ENCODE results near the gene PNMA5. TPM values are rescaled to one million over a fixed set of nuclear protein-coding genes. Genes with fewer than 3 reads are reported as not detected.
A peak's percentile ranks its signal among the peaks of the same experiment; 100 is the strongest.

The PNMA5 gene
- polyA plus RNA-seq, 1 of the 3 experiments (the other 2 are of a cell fraction), result not detected

DNA sequence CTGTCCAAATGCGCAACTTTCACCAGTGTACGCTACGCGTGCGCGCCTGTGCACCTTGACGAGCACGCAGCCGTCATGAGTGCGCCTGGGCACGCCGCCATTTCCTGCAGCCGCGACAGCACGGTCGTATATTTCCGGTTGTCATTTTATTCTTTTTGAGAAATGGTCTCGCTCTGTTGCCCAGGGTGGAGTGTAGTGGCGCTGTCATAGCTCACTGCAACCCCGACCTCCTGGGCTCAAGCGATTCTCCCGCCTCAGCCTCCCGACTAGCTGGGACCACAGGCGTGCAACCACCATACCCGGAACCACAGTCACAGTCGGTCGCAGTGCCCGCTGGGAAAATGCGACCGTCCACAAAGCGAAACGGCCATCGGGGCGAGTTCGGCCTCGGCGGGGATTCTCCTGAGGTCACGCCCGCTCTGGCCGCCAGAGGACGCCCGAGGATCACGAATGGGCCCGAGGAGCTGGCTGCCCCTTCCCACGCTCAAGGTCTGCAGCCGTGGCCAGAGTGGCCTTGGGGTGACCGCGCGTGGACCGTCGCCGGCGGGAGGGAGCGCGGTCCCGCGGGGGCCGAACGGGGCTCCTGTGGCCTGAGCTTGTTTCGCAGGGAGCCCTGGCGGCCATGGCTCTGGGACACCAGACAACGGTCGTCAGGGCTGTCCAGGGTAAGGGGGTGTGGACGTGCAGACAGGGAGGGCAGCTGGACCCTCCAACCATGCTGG, 38.6 kb upstream of the PNMA5 start (continued):
- TF ChIP-seq, protein P1, sequence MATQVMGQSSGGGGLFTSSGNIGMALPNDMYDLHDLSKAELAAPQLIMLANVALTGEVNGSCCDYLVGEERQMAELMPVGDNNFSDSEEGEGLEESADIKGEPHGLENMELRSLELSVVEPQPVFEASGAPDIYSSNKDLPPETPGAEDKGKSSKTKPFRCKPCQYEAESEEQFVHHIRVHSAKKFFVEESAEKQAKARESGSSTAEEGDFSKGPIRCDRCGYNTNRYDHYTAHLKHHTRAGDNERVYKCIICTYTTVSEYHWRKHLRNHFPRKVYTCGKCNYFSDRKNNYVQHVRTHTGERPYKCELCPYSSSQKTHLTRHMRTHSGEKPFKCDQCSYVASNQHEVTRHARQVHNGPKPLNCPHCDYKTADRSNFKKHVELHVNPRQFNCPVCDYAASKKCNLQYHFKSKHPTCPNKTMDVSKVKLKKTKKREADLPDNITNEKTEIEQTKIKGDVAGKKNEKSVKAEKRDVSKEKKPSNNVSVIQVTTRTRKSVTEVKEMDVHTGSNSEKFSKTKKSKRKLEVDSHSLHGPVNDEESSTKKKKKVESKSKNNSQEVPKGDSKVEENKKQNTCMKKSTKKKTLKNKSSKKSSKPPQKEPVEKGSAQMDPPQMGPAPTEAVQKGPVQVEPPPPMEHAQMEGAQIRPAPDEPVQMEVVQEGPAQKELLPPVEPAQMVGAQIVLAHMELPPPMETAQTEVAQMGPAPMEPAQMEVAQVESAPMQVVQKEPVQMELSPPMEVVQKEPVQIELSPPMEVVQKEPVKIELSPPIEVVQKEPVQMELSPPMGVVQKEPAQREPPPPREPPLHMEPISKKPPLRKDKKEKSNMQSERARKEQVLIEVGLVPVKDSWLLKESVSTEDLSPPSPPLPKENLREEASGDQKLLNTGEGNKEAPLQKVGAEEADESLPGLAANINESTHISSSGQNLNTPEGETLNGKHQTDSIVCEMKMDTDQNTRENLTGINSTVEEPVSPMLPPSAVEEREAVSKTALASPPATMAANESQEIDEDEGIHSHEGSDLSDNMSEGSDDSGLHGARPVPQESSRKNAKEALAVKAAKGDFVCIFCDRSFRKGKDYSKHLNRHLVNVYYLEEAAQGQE (IDR thresholded peaks at IDR 0.05; ENCODE audit: low read depth, low read length), result no peak
- TF ChIP-seq POLR2AphosphoS5 (IDR thresholded peaks at IDR 0.05; ENCODE audit: low read depth, low read length) (no peak), RXRA (IDR thresholded peaks at IDR 0.05; ENCODE audit: borderline replicate concordance, low read depth) (no peak), TCF12 (IDR thresholded peaks at IDR 0.05) (no peak), FOXJ3 (CRISPR knock-in tag; IDR thresholded peaks at IDR 0.05) (0 out of 2 replicates have a peak, but pooled peaks have one; percentile 22), NRF1 (IDR thresholded peaks at IDR 0.05; ENCODE audit: low read depth, low read length) (no peak), SIN3A (IDR thresholded peaks at IDR 0.05; ENCODE audit: borderline replicate concordance, low read depth, low read length) (no peak)

GRCh38 chrX:153030801-153031200, 36.9 kb upstream of the PNMA5 start:
- peaks cover 22% of the 10 kb centered on the region for H3K27me3 ChIP-seq (ENCODE audit: insufficient read depth)
- TF ChIP-seq, protein P1 (IDR thresholded peaks at IDR 0.05; ENCODE audit: low read depth, low read length), result no peak
- TF ChIP-seq TEAD4 (IDR thresholded peaks at IDR 0.05; ENCODE audit: borderline replicate concordance, insufficient read depth) (no peak), GABPA (IDR thresholded peaks at IDR 0.05; ENCODE audit: low read depth) (no peak), PBX3 (IDR thresholded peaks at IDR 0.05) (no peak), MXI1 (IDR thresholded peaks at IDR 0.05; ENCODE audit: low read depth, low read length) (no peak), RAD21 (IDR thresholded peaks at IDR 0.05; ENCODE audit: low read length) (no peak), NRF1 (IDR thresholded peaks at IDR 0.05; ENCODE audit: low read depth, low read length) (no peak), RFX5 (IDR thresholded peaks at IDR 0.05; ENCODE audit: low read length) (no peak)
- TF ChIP-seq, protein P2, sequence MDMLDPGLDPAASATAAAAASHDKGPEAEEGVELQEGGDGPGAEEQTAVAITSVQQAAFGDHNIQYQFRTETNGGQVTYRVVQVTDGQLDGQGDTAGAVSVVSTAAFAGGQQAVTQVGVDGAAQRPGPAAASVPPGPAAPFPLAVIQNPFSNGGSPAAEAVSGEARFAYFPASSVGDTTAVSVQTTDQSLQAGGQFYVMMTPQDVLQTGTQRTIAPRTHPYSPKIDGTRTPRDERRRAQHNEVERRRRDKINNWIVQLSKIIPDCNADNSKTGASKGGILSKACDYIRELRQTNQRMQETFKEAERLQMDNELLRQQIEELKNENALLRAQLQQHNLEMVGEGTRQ (IDR thresholded peaks at IDR 0.05; ENCODE audit: borderline replicate concordance, low read depth, low read length), result no peak
- no peak overlapping the region for H3K9ac ChIP-seq
- H2AFZ ChIP-seq (ENCODE audit: low read depth), result no peak overlapping the region
- no peak for DNase-seq
- ChIA-PET POLR2A (no interaction called here), CTCF (no interaction called here)
- no peaks in the 10 kb centered on the region; a peak in 1 of 4 replicates for H3K4me1 ChIP-seq (ENCODE audit: control insufficient read depth in 1 of 2, insufficient read depth in 2 of 2, low read depth in 1 of 2, low read length in 1 of 2)
- 54% methylated on average over 5 of the region's 12 CpGs for WGBS (ENCODE audit: low lambda C conversion rate)
- H3K27ac ChIP-seq (ENCODE audit: low read depth in 2 of 2, low read length in 1 of 2), result no peak overlapping the region
- no peaks in the 10 kb centered on the region for H3K9me2 ChIP-seq
- H3F3A ChIP-seq (replicated peaks; ENCODE audit: insufficient read depth), result no peaks in the 10 kb centered on the region
- H3K36me3 ChIP-seq (replicated peaks in 1 of 2; ENCODE audit: control insufficient read depth in 1 of 2, insufficient read depth in 2 of 2, low read length in 1 of 2), result no peaks in the 10 kb centered on the region
- no peaks in the 10 kb centered on the region for H3K9me3 ChIP-seq
- no peaks in the 10 kb centered on the region for H3K79me2 ChIP-seq (ENCODE audit: insufficient read depth)
- H3K4me3 ChIP-seq (ENCODE audit: low read depth in 2 of 2, low read length in 1 of 2), result no peak overlapping the region
- no peak overlapping the region for H3K4me2 ChIP-seq
- H4K20me1 ChIP-seq (ENCODE audit: insufficient read depth), result no peaks in the 10 kb centered on the region
